ENCODE measurements around the gene AGAP3.

DNA sequence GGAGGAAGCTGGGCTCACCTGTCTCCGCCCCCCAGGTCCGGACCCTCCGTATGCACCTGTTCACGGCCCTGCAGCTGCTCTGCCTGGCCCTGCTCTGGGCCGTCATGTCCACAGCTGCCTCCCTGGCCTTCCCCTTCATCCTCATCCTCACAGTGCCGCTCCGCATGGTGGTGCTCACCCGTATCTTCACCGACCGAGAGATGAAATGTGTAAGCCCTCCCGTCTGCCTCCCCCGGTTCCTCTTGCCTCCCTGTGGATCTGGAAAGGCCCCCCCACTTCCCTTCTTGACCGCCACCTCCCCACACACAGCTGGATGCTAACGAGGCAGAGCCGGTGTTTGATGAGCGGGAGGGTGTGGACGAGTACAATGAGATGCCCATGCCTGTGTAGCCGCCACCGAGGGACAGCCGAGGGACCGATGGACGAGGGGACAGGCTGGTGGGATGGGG lies 10.3 kb upstream of the AGAP3 start:
- TF ChIP-seq, protein P1, sequence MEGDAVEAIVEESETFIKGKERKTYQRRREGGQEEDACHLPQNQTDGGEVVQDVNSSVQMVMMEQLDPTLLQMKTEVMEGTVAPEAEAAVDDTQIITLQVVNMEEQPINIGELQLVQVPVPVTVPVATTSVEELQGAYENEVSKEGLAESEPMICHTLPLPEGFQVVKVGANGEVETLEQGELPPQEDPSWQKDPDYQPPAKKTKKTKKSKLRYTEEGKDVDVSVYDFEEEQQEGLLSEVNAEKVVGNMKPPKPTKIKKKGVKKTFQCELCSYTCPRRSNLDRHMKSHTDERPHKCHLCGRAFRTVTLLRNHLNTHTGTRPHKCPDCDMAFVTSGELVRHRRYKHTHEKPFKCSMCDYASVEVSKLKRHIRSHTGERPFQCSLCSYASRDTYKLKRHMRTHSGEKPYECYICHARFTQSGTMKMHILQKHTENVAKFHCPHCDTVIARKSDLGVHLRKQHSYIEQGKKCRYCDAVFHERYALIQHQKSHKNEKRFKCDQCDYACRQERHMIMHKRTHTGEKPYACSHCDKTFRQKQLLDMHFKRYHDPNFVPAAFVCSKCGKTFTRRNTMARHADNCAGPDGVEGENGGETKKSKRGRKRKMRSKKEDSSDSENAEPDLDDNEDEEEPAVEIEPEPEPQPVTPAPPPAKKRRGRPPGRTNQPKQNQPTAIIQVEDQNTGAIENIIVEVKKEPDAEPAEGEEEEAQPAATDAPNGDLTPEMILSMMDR (IDR thresholded peaks at IDR 0.05) = no peak
- no peak for TF ChIP-seq POLR2A (IDR thresholded peaks at IDR 0.05)
